Activated B cell treated with CpG ODN at 0.5 μM for 24 hours (primary cell): ENCODE data around the gene CAP1. TPM values are rescaled to one million over a fixed set of nuclear protein-coding genes. Genes with fewer than 3 reads are reported as not detected.

Experiments used
- ATAC-seq: fragments of 200-7000 bp; cut with Tn5 transposase; one replicate; pipeline ENCODE4 v1.10.0; 2021; ENCODE audit warnings: low read depth, mild to moderate bottlenecking, moderate library complexity
- CTCF ChIA-PET: fragments of 350-600 bp; sonication (Branson Sonifier 250); formaldehyde crosslinking; loops from one replicate; lab custom pipeline; 2021; ENCODE audit warnings: antibody characterized with exemption; lab: Charles Lee
- POLR2A ChIA-PET: fragments of 350-600 bp; sonication (Branson Sonifier 250); formaldehyde crosslinking; loops from one replicate; lab custom pipeline; 2021; ENCODE audit warnings: antibody characterized with exemption; lab: Charles Lee
- DNase-seq: peaks from one replicate; pipeline ENCODE4 v3.0.0; 2022
- H3K27ac Mint-ChIP-seq: one replicate; pipeline ENCODE4 v1.8.0; 2020; ENCODE audit warnings: mixed read lengths
- H3K27me3 Mint-ChIP-seq: one replicate; pipeline ENCODE4 v1.8.0; 2021; ENCODE audit warnings: mixed read lengths
- H3K36me3 Mint-ChIP-seq: one replicate; pipeline ENCODE4 v1.8.0; 2021; ENCODE audit warnings: low read depth, mixed read lengths
- H3K4me1 Mint-ChIP-seq: one replicate; pipeline ENCODE4 v1.8.0; 2021; ENCODE audit warnings: mixed read lengths
- H3K4me3 Mint-ChIP-seq: one replicate; pipeline ENCODE4 v1.8.0; 2020; ENCODE audit warnings: mild to moderate bottlenecking, mixed read lengths
- H3K9me3 Mint-ChIP-seq: one replicate; pipeline ENCODE4 v1.8.0; 2020; ENCODE audit warnings: mixed read lengths
- intact Hi-C: fragments of 100-400 bp; cut with micrococcal nuclease; formaldehyde crosslinking; loops from one replicate; pipeline ENCODE4 v1.15.1; 2024
- total RNA-seq: library from RNA; stranded (reverse); gene quantifications from 2 replicates; pipeline ENCODE4 v1.2.3, GENCODE V29; 2022
- TF ChIP-seq, protein P1 (sequence below): fragments of 200-600 bp; IDR thresholded peaks from one replicate; pipeline ENCODE4 v1.8.0; 2022; ENCODE audit warnings: antibody characterized with exemption, mild to moderate bottlenecking

CAP1 gene
- total RNA-seq, 1 donor from 2014 or later, result 410 TPM

DNA sequence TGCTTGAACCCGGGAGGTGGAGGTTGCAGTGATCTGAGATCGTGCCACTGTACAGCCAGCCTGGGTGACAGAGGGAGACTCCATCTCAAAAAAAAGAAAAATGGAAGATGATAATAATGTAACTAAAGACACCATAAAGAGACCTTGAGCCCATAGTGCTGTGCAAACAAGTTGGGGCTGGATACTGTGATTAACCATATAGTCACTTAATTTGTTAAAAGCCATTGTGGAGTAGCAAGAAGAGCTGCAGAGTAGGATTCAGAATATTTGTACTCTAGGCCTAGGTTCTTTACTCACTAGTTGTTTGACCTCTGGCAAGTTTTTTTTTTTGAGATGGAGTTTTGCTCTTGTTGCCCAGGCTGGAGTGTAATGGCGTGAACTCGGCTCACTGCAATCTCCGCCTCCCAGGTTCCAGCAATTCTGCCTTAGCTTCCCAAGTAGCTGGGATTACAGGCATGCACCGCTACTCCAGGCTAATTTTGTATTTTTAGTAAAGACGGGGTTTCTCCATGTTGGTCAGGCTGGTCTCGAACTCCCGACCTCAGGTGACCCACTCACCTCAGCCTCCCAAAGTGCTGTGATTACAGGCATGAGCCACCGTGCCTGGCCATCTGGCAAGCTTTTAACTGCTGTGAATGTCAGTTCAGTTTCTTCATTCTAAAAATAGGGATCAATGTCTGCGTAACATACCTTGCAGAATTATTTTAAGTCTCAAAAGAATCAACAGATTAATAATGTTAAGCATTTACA, 12.8 kb downstream of the CAP1 start:
- DNase-seq (no peak), ATAC-seq (no peak)
- TF ChIP-seq, protein P1, sequence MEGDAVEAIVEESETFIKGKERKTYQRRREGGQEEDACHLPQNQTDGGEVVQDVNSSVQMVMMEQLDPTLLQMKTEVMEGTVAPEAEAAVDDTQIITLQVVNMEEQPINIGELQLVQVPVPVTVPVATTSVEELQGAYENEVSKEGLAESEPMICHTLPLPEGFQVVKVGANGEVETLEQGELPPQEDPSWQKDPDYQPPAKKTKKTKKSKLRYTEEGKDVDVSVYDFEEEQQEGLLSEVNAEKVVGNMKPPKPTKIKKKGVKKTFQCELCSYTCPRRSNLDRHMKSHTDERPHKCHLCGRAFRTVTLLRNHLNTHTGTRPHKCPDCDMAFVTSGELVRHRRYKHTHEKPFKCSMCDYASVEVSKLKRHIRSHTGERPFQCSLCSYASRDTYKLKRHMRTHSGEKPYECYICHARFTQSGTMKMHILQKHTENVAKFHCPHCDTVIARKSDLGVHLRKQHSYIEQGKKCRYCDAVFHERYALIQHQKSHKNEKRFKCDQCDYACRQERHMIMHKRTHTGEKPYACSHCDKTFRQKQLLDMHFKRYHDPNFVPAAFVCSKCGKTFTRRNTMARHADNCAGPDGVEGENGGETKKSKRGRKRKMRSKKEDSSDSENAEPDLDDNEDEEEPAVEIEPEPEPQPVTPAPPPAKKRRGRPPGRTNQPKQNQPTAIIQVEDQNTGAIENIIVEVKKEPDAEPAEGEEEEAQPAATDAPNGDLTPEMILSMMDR, result no peak
- no peaks in the 10 kb centered on the region for H3K27me3 Mint-ChIP-seq
- H3K9me3 Mint-ChIP-seq, result no peaks in the 10 kb centered on the region
- intact Hi-C loops, result no loop called here
- ChIA-PET CTCF (interaction anchor here (1.3 kb wide), 1 partner anchor 26 kb away, joined by 3 read pairs; no protein-coding TSS in a partner anchor), POLR2A (interaction anchor here (0.8 kb wide), 1 partner anchor 14 kb away, joined by 3 read pairs; no protein-coding TSS in a partner anchor)
- no peak overlapping the region for H3K4me3 Mint-ChIP-seq
- peaks cover 88% of the 10 kb centered on the region for H3K4me1 Mint-ChIP-seq
- H3K27ac Mint-ChIP-seq, result peak overlapping the region; percentile 56
- peaks cover 69% of the 10 kb centered on the region for H3K36me3 Mint-ChIP-seq

DNA sequence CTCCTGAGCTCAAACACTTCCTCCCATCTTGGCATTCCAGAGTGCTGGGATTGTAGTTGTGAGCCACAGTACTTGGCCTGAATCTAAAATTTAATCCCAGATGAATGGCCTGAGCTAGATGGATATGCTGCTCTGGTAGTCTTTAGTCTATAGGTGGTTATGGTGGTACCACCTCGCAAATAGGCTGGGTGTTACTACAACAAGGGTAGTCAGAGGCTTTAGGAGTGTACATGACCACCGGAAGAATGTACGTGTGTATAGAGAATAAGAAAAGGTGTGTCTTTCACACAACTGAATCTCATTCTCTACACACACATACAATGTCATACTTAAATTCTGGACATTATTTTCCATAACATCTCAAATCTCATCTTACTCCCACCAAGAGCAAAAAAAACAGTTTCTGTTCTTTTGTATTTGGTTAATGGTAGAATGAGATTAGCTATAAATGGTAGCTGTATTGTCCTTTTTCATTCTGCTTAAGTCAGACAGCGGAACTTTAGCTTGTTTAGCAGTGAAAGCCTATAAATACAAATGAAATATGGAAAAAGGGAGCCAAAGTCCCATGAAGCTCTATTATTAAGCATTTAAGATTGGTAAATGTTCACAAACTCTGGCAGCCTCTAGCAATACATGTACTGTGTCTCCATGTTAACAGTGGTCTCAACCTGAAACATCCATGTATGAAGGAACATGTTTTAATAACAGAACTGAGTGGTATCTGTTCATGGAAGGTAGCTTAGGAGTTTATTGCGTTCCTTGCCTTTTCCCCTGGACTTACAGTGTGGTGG, 16.2 kb downstream of the CAP1 start:
- H3K4me3 Mint-ChIP-seq, result no peak overlapping the region
- ATAC-seq (no peak), DNase-seq (no peak)
- TF ChIP-seq, protein P1, result no peak
- ChIA-PET CTCF (interaction anchor here (1.1 kb wide), 1 partner anchor 17 kb away, joined by 4 read pairs; no protein-coding TSS in a partner anchor), POLR2A (interaction anchor here (2.9 kb wide), 1 partner anchor 17 kb away, joined by 13 read pairs; the partner anchor contains the start of gene CAP1)
- H3K36me3 Mint-ChIP-seq, result peaks cover 70% of the 10 kb centered on the region
- intact Hi-C loops, result no loop called here
- H3K9me3 Mint-ChIP-seq, result no peaks in the 10 kb centered on the region
- H3K27ac Mint-ChIP-seq, result peak overlapping the region; percentile 72
- H3K27me3 Mint-ChIP-seq, result no peaks in the 10 kb centered on the region
- H3K4me1 Mint-ChIP-seq, result peaks cover 92% of the 10 kb centered on the region

DNA sequence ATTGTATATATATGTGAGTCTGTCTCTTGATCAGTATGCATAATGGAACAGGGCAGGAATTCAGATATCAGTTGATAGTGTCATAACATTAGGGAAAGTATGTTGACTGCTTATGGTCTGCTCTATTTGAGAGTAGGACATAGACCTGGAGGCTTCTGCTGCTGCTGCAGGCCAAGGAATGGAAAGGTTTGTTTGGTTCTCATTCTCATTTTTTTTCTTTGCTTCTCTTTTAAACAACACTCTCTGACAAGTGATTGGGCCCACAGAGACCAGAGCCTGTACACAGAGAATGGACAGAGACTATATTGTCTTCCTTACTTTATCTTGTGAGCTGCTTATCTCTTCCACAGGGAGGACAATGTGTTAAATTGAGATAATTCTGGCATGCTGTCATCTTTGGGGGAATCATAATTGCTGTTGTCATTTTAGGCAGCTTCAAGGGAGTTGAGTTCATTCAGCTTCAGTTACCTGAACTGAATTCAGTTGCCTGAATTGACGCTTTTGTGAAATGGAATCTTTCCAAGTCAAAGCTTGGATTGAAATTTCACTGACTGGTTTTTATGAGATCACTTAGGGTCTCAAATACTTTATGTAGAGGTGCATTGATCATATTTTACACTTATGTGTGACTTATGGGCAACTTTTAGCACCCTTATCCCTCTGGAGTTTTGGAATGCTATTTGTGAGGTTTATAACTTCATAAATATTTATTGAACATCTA, 16.9 kb downstream of the CAP1 start:
- intact Hi-C loops, result no loop called here
- ChIA-PET CTCF (interaction anchor here (1.1 to 1.4 kb wide), 2 partner anchors 18 to 26 kb away, joined by 3 to 4 read pairs; no protein-coding TSS in a partner anchor), POLR2A (interaction anchor here (1.1 to 2.9 kb wide), 2 partner anchors 14 to 18 kb away, joined by 5 to 13 read pairs; partner anchors contain the start of gene CAP1)
- ATAC-seq (no peak), DNase-seq (no peak)
- H3K36me3 Mint-ChIP-seq, result peaks cover 73% of the 10 kb centered on the region
- TF ChIP-seq, protein P1, result no peak
- H3K4me1 Mint-ChIP-seq, result peaks cover 92% of the 10 kb centered on the region
- H3K4me3 Mint-ChIP-seq, result no peak overlapping the region
- no peaks in the 10 kb centered on the region for H3K27me3 Mint-ChIP-seq
- peak overlapping the region; percentile 72 for H3K27ac Mint-ChIP-seq
- no peaks in the 10 kb centered on the region for H3K9me3 Mint-ChIP-seq

DNA sequence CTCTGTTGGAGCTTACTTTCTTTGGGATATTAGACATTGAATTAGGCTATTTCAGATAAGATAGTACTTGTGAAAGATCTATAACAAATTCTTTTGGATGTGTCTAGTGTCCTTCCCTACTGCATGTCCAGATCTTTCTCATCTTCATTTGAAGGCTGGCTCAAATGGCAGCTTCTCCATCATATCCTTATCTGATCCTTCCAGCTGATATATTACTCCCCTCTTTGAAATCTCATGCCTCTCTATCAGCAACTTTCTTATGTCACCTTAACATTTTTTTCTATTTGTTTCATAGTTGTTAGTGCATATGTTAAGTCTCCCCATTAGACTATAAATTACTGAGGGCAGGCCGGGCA, 17.5 kb downstream of the CAP1 start:
- CTCF ChIA-PET, result interaction anchor here (1.4 kb wide), 1 partner anchor 27 kb away, joined by 3 read pairs; no protein-coding TSS in a partner anchor
- intact Hi-C loops, result no loop called here
- TF ChIP-seq, protein P1, result no peak
- POLR2A ChIA-PET, result interaction anchor here (0.6 to 2.9 kb wide), 3 partner anchors 15 to 182 kb away, joined by 4 to 13 read pairs (median 5); partner anchors contain the start of gene CAP1
- Mint-ChIP-seq H3K4me1 (peaks cover 92% of the 10 kb centered on the region), H3K27me3 (no peaks in the 10 kb centered on the region), H3K4me3 (no peak overlapping the region), H3K9me3 (no peaks in the 10 kb centered on the region), H3K36me3 (peaks cover 74% of the 10 kb centered on the region), H3K27ac (peak overlapping the region; percentile 72)
- DNase-seq (no peak), ATAC-seq (no peak)
